GM12873 (cell line): ENCODE data around the gene IL5RA.

Experiments used
- TF ChIP-seq, protein P1 (sequence below): IDR thresholded peaks from 2 replicates; pipeline ENCODE4 v1.5.1; 2012; ENCODE audit warnings: low read depth, mild to moderate bottlenecking, moderate library complexity, low read length, control low read depth; ENCODE audit not compliant: insufficient read depth; ENCODE audit errors: missing control alignments

Gene IL5RA

DNA sequence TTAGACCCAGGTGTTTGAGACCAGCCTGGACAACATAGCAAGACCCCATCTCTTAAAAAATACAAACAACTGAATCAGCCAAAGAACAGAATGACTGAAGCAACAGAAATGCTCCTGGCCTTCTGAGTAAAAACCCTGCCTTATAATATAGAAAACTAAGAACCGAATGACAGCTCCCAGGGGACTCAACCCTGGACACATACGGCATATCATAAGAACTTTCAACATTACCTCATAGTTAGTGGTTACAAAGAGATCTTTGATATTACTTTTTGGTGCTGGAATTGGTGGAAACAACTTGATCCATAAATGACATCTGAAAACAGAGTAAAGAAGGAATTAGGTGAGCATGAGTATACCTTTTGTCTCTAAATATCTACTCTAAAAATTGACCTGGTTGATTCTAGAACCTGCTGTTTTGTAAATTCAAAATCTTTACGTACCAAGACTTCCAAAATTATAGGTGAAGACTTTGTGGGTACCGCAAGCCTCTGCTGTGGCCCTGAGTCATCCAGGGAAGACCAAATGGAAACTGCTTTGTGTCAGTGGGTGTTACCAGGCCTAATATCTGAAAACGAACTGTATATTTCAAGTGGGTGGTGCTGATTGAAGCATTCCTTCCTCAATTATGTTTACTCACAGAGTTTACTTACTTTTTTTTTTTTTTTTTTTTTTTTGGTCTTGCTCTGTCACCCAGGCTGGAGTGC is 35.5 kb downstream of the IL5RA start:
- TF ChIP-seq, protein P1, sequence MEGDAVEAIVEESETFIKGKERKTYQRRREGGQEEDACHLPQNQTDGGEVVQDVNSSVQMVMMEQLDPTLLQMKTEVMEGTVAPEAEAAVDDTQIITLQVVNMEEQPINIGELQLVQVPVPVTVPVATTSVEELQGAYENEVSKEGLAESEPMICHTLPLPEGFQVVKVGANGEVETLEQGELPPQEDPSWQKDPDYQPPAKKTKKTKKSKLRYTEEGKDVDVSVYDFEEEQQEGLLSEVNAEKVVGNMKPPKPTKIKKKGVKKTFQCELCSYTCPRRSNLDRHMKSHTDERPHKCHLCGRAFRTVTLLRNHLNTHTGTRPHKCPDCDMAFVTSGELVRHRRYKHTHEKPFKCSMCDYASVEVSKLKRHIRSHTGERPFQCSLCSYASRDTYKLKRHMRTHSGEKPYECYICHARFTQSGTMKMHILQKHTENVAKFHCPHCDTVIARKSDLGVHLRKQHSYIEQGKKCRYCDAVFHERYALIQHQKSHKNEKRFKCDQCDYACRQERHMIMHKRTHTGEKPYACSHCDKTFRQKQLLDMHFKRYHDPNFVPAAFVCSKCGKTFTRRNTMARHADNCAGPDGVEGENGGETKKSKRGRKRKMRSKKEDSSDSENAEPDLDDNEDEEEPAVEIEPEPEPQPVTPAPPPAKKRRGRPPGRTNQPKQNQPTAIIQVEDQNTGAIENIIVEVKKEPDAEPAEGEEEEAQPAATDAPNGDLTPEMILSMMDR = no peak

DNA sequence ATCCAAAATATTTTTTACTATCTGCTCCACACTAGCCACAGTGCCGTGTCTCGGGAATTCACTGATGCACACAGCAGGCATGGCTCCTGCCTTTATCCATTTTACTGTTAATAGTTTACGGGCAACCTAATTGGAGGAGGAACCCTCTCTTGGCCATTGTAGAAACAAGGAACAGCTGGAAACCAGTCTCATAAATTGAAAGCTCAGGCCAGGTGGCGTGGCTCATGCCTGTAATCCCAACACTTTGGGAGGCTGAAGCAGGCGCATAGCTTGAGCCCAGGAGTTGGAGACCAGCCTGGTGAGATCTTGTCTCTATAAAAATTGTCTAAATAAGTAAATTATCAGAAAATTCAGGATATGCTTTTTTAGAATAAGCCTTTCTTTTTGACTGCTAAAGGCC is 39.0 kb downstream of the IL5RA start:
- TF ChIP-seq, protein P1 = no peak

DNA sequence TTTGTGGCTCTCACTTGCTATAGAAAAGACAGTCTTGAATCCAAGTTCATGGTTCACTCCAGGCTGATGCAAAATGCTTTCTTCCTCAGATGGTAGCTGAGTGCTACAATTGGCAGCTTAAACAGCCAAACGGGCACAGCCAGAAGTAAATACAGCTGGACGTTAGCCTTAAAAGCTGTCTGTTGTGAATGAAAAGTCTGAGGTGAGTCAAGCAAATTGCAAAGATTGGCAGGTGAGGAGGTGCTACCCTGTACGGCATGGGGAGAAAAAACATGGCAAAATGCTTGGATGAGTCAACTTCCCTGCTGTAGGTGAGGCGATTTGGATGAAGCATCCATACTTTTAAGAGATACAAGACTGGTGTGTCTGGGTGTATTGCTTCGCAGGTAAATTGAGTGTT is 40.5 kb downstream of the IL5RA start:
- TF ChIP-seq, protein P1 = no peak

DNA sequence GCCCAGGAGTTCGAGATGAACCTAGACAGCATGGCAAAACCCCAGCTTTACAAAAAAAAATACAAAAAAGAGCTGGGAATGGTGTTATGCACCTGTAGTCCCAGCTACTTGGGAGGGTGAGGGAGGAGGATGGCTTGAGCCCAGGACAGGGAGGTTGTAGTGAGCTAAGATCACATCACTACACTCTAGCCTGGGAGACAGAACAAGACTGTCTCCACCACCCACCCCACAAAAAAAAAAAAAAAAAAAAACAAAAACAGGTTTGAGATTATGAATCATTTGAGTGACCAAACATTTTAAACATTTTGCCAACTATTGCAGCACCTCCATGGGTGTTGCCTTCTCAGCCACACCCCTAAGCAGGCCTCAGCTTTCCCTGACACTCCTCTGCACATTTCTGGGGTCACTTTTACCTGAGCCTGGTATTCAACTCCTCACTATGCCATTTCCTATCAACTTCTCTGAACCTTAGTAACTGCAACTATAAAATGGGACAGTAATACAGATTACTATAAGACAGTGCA is 41.8 kb downstream of the IL5RA start:
- TF ChIP-seq, protein P1 = no peak

DNA sequence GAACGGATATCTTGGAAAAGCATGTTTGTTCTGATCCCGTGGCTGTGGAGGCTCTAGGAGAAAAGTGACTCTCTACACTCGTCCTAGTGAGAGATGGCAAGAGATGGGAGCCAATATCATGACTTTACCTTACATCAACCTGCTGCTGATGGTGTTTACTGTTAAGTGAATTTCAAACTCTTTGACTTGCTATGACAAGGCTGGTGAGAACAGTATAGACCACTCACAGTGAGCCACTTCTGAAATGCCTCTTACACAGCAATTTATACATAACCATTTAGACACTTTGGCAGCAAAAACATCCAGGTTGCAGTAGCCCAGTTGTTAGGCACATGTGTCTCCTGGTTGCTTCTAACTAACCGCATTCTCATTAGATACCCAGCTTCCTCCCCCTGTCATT is 43.3 kb downstream of the IL5RA start:
- TF ChIP-seq, protein P1 = no peak

DNA sequence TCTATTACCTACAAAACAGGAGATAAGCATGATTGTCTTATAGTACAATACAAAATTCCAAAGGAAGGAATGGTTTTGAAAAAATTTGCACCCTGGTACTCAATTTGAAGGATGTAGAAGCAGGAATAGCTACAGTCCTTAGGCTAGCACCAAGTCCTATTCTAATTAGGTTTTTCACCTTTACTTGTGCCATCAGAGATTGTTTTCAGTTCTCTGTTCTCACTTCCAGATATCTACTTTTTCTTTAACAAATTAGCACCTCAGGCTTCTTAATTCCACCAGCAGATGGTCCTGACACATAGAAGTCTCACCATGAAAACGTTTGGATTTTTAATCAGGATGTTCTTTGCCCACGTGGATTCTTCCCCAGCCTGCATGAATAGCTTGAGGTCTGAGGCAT is 43.8 kb downstream of the IL5RA start:
- TF ChIP-seq, protein P1 = no peak

DNA sequence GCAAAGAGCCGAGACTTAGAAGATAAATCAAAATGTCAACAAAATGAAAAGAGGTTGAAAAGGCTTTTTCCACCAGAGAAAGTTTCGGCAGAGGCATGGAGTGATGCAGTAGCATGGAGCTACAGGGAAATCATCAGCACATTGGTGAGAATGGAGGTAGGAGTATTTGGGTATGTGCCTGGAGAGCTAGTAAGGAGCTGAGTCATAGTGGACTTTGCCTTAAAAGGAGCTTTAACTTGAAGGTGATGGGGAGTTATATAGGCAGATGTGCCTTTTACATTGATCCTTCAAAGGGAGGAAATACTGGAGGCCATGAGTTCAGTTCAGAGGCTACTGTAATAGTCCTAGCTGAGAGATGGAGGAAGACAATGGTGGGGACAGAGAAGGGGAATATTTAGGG is 44.3 kb downstream of the IL5RA start:
- TF ChIP-seq, protein P1 = no peak
